ENCODE measurements around the gene PRPH2. TPM values are rescaled to one million over a fixed set of nuclear protein-coding genes. Genes with fewer than 3 reads are reported as not detected.
"Not testable (repeated sequence)": the region's sequence is repeated elsewhere in the genome, so short reads cannot be mapped to it uniquely, and the experiment has no call there.

PRPH2 gene
- total RNA-seq, 2 experiments from 2014 or later: not detected

DNA sequence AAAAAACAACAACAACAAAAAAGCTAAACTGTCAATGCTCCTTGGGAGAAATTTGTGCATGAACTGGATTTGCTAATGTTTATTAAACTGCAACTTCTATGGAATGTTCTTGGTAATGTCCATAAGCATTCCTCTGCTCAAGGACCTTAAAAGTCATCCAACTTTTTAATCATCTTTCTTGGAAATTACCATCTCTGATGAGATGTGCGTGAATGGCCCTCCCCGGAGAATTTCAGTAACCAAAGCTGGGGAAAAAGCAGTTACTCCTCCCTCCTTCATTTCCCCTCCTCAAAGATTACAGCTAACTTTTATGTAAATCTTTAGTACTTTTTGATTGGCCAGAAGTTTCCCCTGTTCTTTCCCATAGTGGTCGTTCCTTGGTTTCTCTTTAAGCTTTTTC is 18.3 kb upstream of the PRPH2 start:
- TF ChIP-seq EZH2phosphoT487 (IDR thresholded peaks at IDR 0.05; ENCODE audit: borderline replicate concordance, low read depth, low read length): no peak
- TF ChIP-seq, protein P1, sequence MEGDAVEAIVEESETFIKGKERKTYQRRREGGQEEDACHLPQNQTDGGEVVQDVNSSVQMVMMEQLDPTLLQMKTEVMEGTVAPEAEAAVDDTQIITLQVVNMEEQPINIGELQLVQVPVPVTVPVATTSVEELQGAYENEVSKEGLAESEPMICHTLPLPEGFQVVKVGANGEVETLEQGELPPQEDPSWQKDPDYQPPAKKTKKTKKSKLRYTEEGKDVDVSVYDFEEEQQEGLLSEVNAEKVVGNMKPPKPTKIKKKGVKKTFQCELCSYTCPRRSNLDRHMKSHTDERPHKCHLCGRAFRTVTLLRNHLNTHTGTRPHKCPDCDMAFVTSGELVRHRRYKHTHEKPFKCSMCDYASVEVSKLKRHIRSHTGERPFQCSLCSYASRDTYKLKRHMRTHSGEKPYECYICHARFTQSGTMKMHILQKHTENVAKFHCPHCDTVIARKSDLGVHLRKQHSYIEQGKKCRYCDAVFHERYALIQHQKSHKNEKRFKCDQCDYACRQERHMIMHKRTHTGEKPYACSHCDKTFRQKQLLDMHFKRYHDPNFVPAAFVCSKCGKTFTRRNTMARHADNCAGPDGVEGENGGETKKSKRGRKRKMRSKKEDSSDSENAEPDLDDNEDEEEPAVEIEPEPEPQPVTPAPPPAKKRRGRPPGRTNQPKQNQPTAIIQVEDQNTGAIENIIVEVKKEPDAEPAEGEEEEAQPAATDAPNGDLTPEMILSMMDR (conservative IDR thresholded peaks at IDR 0.05; ENCODE audit: low read length): no peak
- intact Hi-C loops (cut with micrococcal nuclease; ENCODE audit: unreplicated experiment): loop anchor here (10.0 kb wide), 2 partner anchors 716 to 1016 kb away; no protein-coding TSS in a partner anchor

DNA sequence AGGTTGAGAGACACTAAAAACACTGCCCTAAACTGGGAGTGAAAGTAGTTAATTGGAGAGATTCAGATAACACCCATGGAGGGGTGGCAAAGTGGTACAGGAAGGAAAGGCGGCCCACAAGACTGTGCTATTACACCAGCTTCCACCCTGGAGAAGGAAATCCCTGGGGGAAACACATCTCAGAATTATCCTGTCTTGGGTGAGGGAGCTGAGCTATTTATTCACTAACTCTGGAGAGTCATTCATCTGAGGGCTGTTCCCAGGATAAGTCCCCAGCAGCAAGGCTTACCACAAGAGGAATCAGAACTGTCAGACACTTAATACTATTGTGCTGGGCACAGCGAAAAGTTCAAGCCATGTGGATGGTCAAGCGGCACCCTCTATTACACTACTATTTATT is 13.6 kb upstream of the PRPH2 start:
- BruUV-seq (replicated peaks): no TSS peak
- Histone ChIP-seq H3K4me1 (ENCODE audit: insufficient read depth, low read length, poor library complexity, severe bottlenecking) (peaks cover 17% of the 10 kb centered on the region), H3K79me2 (ENCODE audit: insufficient read depth, low read depth, low read length) (peaks cover 7% of the 10 kb centered on the region; the same call in 1 of the 2 replicates), H2AFZ (ENCODE audit: low read length) (no peak overlapping the region), H3K4me3 (ENCODE audit: low read depth, low read length, poor library complexity, severe bottlenecking) (no peak overlapping the region), H4K20me1 (ENCODE audit: insufficient read depth, low read length) (no peaks in the 10 kb centered on the region), H3K36me3 (ENCODE audit: insufficient read depth, low read length) (no peaks in the 10 kb centered on the region), H3K27ac (ENCODE audit: low read depth, low read length, poor library complexity, severe bottlenecking) (no peak overlapping the region), H3K9me3 (ENCODE audit: low read length) (peaks cover 6% of the 10 kb centered on the region; the same call in 1 of the 2 replicates), H3K9me2 (ENCODE audit: insufficient read depth, low read length) (no peaks in the 10 kb centered on the region), H3K4me2 (ENCODE audit: low read length) (no peak overlapping the region)
- intact Hi-C loops (cut with micrococcal nuclease; ENCODE audit: unreplicated experiment): no loop called here
- no peak for DNase-seq (ENCODE audit: low spot score)
- ChIA-PET CTCF (ENCODE audit: unreplicated experiment) (no interaction called here), POLR2A (interaction anchor here (0.6 kb wide), 2 partner anchors 10 to 1651 kb away, joined by 3 to 6 read pairs; no protein-coding TSS in a partner anchor)
- TF ChIP-seq, protein P1 (conservative IDR thresholded peaks at IDR 0.05; ENCODE audit: low read length): no peak
- no peak for TF ChIP-seq EZH2phosphoT487 (IDR thresholded peaks at IDR 0.05; ENCODE audit: borderline replicate concordance, low read depth, low read length)

More for the DNA sequence above, 18.3 kb upstream of the PRPH2 start:
- POLR2A ChIA-PET: interaction anchor here (0.6 to 14.2 kb wide), 11 partner anchors 9 to 835 kb away, joined by 3 to 494 read pairs (median 4); partner anchors contain the start of genes BICRAL and TAF8
- no TSS peak for BruUV-seq (replicated peaks)
- Histone ChIP-seq H3K9me3 (ENCODE audit: low read length) (no peaks in the 10 kb centered on the region), H3K4me2 (ENCODE audit: low read length) (peak overlapping the region; percentile 75), H3K36me3 (ENCODE audit: insufficient read depth, low read length) (peaks cover 20% of the 10 kb centered on the region), H3K9me2 (ENCODE audit: insufficient read depth, low read length) (no peaks in the 10 kb centered on the region), H3K27ac (ENCODE audit: low read depth, low read length, poor library complexity, severe bottlenecking) (peak overlapping the region; percentile 95), H3K4me3 (ENCODE audit: low read depth, low read length, poor library complexity, severe bottlenecking) (peak overlapping the region; percentile 1), H3K4me1 (ENCODE audit: insufficient read depth, low read length, poor library complexity, severe bottlenecking) (peaks cover 46% of the 10 kb centered on the region), H2AFZ (ENCODE audit: low read length) (peak overlapping the region; percentile 18; the same call in 1 of the 2 replicates), H4K20me1 (ENCODE audit: insufficient read depth, low read length) (peaks cover 9% of the 10 kb centered on the region; the same call in 1 of the 2 replicates), H3K79me2 (ENCODE audit: insufficient read depth, low read depth, low read length) (peaks cover 46% of the 10 kb centered on the region)
- CTCF ChIA-PET (ENCODE audit: unreplicated experiment): interaction anchor here (1.2 kb wide), 1 partner anchor 31 kb away, joined by 3 read pairs; no protein-coding TSS in a partner anchor
- DNase-seq (ENCODE audit: low spot score): no peak

DNA sequence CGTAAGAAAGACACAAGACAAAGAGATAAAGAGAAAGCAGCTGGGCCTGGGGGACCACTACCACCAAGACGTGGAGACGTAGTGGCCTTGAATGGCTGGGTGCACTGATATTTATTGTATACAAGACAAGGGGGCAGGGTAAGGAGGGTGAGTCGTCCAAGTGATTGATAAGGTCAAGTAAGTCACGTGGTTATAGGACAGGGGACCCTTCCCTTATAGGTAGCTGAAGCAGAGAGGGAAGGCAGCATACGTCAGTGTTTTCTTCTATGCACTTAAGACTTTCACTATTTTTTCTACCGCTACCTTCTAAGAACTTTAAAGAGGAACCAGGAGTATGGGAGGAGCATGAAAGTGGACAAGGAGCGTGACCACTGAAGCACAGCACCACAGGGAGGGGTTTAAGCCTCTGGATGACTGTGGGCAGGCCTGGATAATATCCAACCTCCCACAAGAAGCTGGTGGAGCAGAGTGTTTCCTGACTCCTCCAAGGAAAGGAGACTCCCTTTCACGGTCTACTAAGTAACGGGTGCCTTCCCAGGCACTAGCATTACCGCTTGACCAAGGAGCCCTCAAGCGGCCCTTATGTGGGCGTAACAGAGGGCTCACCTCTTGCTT is 11.6 kb upstream of the PRPH2 start:
- H3K36me3 ChIP-seq (ENCODE audit: insufficient read depth, low read length); H4K20me1 ChIP-seq (ENCODE audit: insufficient read depth, low read length); H3K79me2 ChIP-seq (ENCODE audit: insufficient read depth, low read depth, low read length); intact Hi-C loops (cut with micrococcal nuclease; ENCODE audit: unreplicated experiment); H2AFZ ChIP-seq (ENCODE audit: low read length); H3K9me3 ChIP-seq (ENCODE audit: low read length); H3K4me1 ChIP-seq (ENCODE audit: insufficient read depth, low read length, poor library complexity, severe bottlenecking); DNase-seq (ENCODE audit: low spot score); H3K27ac ChIP-seq (ENCODE audit: low read depth, low read length, poor library complexity, severe bottlenecking); CTCF ChIA-PET (ENCODE audit: unreplicated experiment); H3K4me2 ChIP-seq (ENCODE audit: low read length); H3K9me2 ChIP-seq (ENCODE audit: insufficient read depth, low read length); H3K4me3 ChIP-seq (ENCODE audit: low read depth, low read length, poor library complexity, severe bottlenecking); BruUV-seq (replicated peaks): not testable (repeated sequence)
- POLR2A ChIA-PET: interaction anchor here (0.6 to 0.9 kb wide), 3 partner anchors 13 to 443 kb away, joined by 3 to 4 read pairs (median 4); no protein-coding TSS in a partner anchor

Data from OCI-LY7 (cell line).